HG02763 (cell line): Measurements from ENCODE around the gene COL16A1.

ENCODE experiments used
- ATAC-seq: cut with Tn5 transposase; IDR thresholded peaks from one replicate; pipeline ENCODE4 v1.9.1; 2021; ENCODE audit warnings: mild to moderate bottlenecking, moderate library complexity; ENCODE audit not compliant: unreplicated experiment

COL16A1 gene

GRCh38 chr1:31607360-31607759 is 96.5 kb downstream of the COL16A1 start:
- no peak for ATAC-seq

GRCh38 chr1:31605908-31606427 is 97.8 kb downstream of the COL16A1 start:
- peak; percentile 45 for ATAC-seq
